ENCODE results near the gene PEMT.

PEMT gene

GRCh38 chr17:17496189-17497064 is 95.1 kb downstream of the PEMT start, which contains the start of gene RASD1:
Gene RASD1, minus strand, starts transcription at chr17:17496395. Its CDS starts 214 bp downstream, at chr17:17496181.
- peak; percentile 92 for TF ChIP-seq CTCF (IDR thresholded peaks at IDR 0.05; ENCODE audit: control insufficient read depth, extremely low read depth, insufficient read depth)
- peak within 1 kb of the TSS; percentile 65 for H3K4me3 ChIP-seq (ENCODE audit: low read depth, low read length)
- DNase-seq (ENCODE audit: low read depth): peak; percentile 44

GRCh38 chr17:17495536-17496188 is 95.8 kb downstream of the PEMT start:
- no peak for DNase-seq (ENCODE audit: low read depth)
- H3K4me3 ChIP-seq (ENCODE audit: low read depth, low read length): peak overlapping the region; percentile 65
- TF ChIP-seq CTCF (IDR thresholded peaks at IDR 0.05; ENCODE audit: control insufficient read depth, extremely low read depth, insufficient read depth): no peak

- peak overlapping the region; percentile 65 for H3K4me3 ChIP-seq (ENCODE audit: low read depth, low read length)
- TF ChIP-seq CTCF (IDR thresholded peaks at IDR 0.05; ENCODE audit: control insufficient read depth, extremely low read depth, insufficient read depth): no peak
- DNase-seq (ENCODE audit: low read depth): no peak
Measured at GRCh38 chr17:17494870-17495535, 96.5 kb downstream of the PEMT start.

- peak; percentile 58 for DNase-seq (ENCODE audit: low read depth)
- TF ChIP-seq CTCF (IDR thresholded peaks at IDR 0.05; ENCODE audit: control insufficient read depth, extremely low read depth, insufficient read depth): no peak
- H3K4me3 ChIP-seq (ENCODE audit: low read depth, low read length): peak overlapping the region; percentile 65
Measured at GRCh38 chr17:17494499-17494869, 97.0 kb downstream of the PEMT start.

GRCh38 chr17:17493986-17494466 is 97.5 kb downstream of the PEMT start:
- DNase-seq (ENCODE audit: low read depth): no peak
- H3K4me3 ChIP-seq (ENCODE audit: low read depth, low read length): no peak overlapping the region; the same call in 1 of the 2 replicates
- no peak for TF ChIP-seq CTCF (IDR thresholded peaks at IDR 0.05; ENCODE audit: control insufficient read depth, extremely low read depth, insufficient read depth)

- H3K4me3 ChIP-seq (ENCODE audit: low read depth, low read length): no peak overlapping the region
- DNase-seq (ENCODE audit: low read depth): no peak
- no peak for TF ChIP-seq CTCF (IDR thresholded peaks at IDR 0.05; ENCODE audit: control insufficient read depth, extremely low read depth, insufficient read depth)
Measured at GRCh38 chr17:17493249-17493985, 98.1 kb downstream of the PEMT start.
